ENCODE results near the gene TPP2. TPM values are rescaled to one million over a fixed set of nuclear protein-coding genes. Genes with fewer than 3 reads are reported as not detected.

Gene TPP2
- total RNA-seq, 2 experiments from 2014 or later: 78.0 to 87.1 TPM

- H3K36me3 Mint-ChIP-seq: peaks cover 12% of the 10 kb centered on the region
- ATAC-seq (ENCODE audit: low read depth) (no peak), DNase-seq (no peak)
- H3K27me3 Mint-ChIP-seq: no peaks in the 10 kb centered on the region
- H3K27ac Mint-ChIP-seq: no peak overlapping the region
- H3K4me1 Mint-ChIP-seq: peaks cover 2% of the 10 kb centered on the region
- POLR2A ChIA-PET: no interaction called here
- no peak overlapping the region for H3K4me3 Mint-ChIP-seq
- H3K9me3 Mint-ChIP-seq: no peaks in the 10 kb centered on the region
Measured at GRCh38 chr13:102645701-102646100, 48.9 kb downstream of the TPP2 start.

GRCh38 chr13:102648046-102648445 lies 51.3 kb downstream of the TPP2 start:
- POLR2A ChIA-PET: no interaction called here

GRCh38 chr13:102650444-102650843 lies 53.7 kb downstream of the TPP2 start:
- DNase-seq (no peak), ATAC-seq (ENCODE audit: low read depth) (no peak)
- POLR2A ChIA-PET: interaction anchor here (1.5 kb wide), 1 partner anchor 54 kb away, joined by 3 read pairs; the partner anchor contains the start of gene TPP2
- no peaks in the 10 kb centered on the region for H3K9me3 Mint-ChIP-seq
- H3K4me1 Mint-ChIP-seq: peaks cover 2% of the 10 kb centered on the region
- no peak overlapping the region for H3K4me3 Mint-ChIP-seq
- H3K27ac Mint-ChIP-seq: no peak overlapping the region
- peaks cover 18% of the 10 kb centered on the region for H3K36me3 Mint-ChIP-seq
- H3K27me3 Mint-ChIP-seq: no peaks in the 10 kb centered on the region

More at GRCh38 chr13:102648046-102648445, 51.3 kb downstream of the TPP2 start:
- Mint-ChIP-seq H3K4me1 (peaks cover 2% of the 10 kb centered on the region), H3K9me3 (no peaks in the 10 kb centered on the region), H3K27me3 (no peaks in the 10 kb centered on the region), H3K4me3 (no peak overlapping the region), H3K27ac (peak overlapping the region; percentile 39), H3K36me3 (peaks cover 19% of the 10 kb centered on the region)
- ATAC-seq (ENCODE audit: low read depth) (no peak), DNase-seq (no peak)

GRCh38 chr13:102651392-102651791 lies 54.6 kb downstream of the TPP2 start:
- POLR2A ChIA-PET: no interaction called here

GRCh38 chr13:102651892-102652291 lies 55.1 kb downstream of the TPP2 start:
- Mint-ChIP-seq H3K4me1 (peaks cover 3% of the 10 kb centered on the region), H3K9me3 (no peaks in the 10 kb centered on the region), H3K4me3 (no peak overlapping the region), H3K36me3 (peaks cover 16% of the 10 kb centered on the region), H3K27me3 (no peaks in the 10 kb centered on the region), H3K27ac (no peak overlapping the region)
- ATAC-seq (ENCODE audit: low read depth): no peak
- POLR2A ChIA-PET: no interaction called here
- DNase-seq: no peak

More at GRCh38 chr13:102651392-102651791, 54.6 kb downstream of the TPP2 start:
- no peak overlapping the region for H3K4me3 Mint-ChIP-seq
- peaks cover 16% of the 10 kb centered on the region for H3K36me3 Mint-ChIP-seq
- no peak for DNase-seq
- peaks cover 2% of the 10 kb centered on the region for H3K4me1 Mint-ChIP-seq
- H3K27ac Mint-ChIP-seq: no peak overlapping the region
- no peak for ATAC-seq (ENCODE audit: low read depth)
- no peaks in the 10 kb centered on the region for H3K9me3 Mint-ChIP-seq
- no peaks in the 10 kb centered on the region for H3K27me3 Mint-ChIP-seq

GRCh38 chr13:102654756-102655155 lies 58.0 kb downstream of the TPP2 start:
- Mint-ChIP-seq H3K36me3 (peaks cover 28% of the 10 kb centered on the region), H3K27ac (no peak overlapping the region), H3K9me3 (no peaks in the 10 kb centered on the region), H3K27me3 (no peaks in the 10 kb centered on the region), H3K4me1 (peaks cover 1% of the 10 kb centered on the region), H3K4me3 (no peak overlapping the region)
- POLR2A ChIA-PET: no interaction called here
- DNase-seq (no peak), ATAC-seq (ENCODE audit: low read depth) (no peak)

- peaks cover 35% of the 10 kb centered on the region for H3K36me3 Mint-ChIP-seq
- ATAC-seq (ENCODE audit: low read depth) (no peak), DNase-seq (no peak)
- POLR2A ChIA-PET: no interaction called here
- no peak overlapping the region for H3K4me3 Mint-ChIP-seq
- H3K9me3 Mint-ChIP-seq: no peaks in the 10 kb centered on the region
- H3K4me1 Mint-ChIP-seq: peaks cover 3% of the 10 kb centered on the region
- no peaks in the 10 kb centered on the region for H3K27me3 Mint-ChIP-seq
- no peak overlapping the region for H3K27ac Mint-ChIP-seq
Measured at GRCh38 chr13:102657630-102658029, 60.8 kb downstream of the TPP2 start.

- H3K36me3 Mint-ChIP-seq: peaks cover 35% of the 10 kb centered on the region
- H3K27me3 Mint-ChIP-seq: no peaks in the 10 kb centered on the region
- ATAC-seq (ENCODE audit: low read depth) (no peak), DNase-seq (no peak)
- peaks cover 3% of the 10 kb centered on the region for H3K4me1 Mint-ChIP-seq
- no peak overlapping the region for H3K27ac Mint-ChIP-seq
- POLR2A ChIA-PET: interaction anchor here (0.9 kb wide), 1 partner anchor 62 kb away, joined by 3 read pairs; the partner anchor contains the start of gene TPP2
- H3K4me3 Mint-ChIP-seq: no peak overlapping the region
- H3K9me3 Mint-ChIP-seq: no peaks in the 10 kb centered on the region
Measured at GRCh38 chr13:102658660-102659059, 61.9 kb downstream of the TPP2 start.

GRCh38 chr13:102659168-102659713 lies 62.5 kb downstream of the TPP2 start:
- peaks cover 39% of the 10 kb centered on the region for H3K36me3 Mint-ChIP-seq
- DNase-seq: no peak
- POLR2A ChIA-PET: interaction anchor here (0.9 kb wide), 1 partner anchor 67 kb away, joined by 3 read pairs; no protein-coding TSS in a partner anchor

GRCh38 chr13:102667023-102667422 lies 70.2 kb downstream of the TPP2 start:
- peaks cover 11% of the 10 kb centered on the region for H3K9me3 Mint-ChIP-seq
- H3K4me3 Mint-ChIP-seq: no peak overlapping the region
- H3K27ac Mint-ChIP-seq: no peak overlapping the region
- peaks cover 1% of the 10 kb centered on the region for H3K4me1 Mint-ChIP-seq
- DNase-seq (no peak), ATAC-seq (ENCODE audit: low read depth) (no peak)
- POLR2A ChIA-PET: no interaction called here
- no peaks in the 10 kb centered on the region for H3K27me3 Mint-ChIP-seq
- H3K36me3 Mint-ChIP-seq: peaks cover 65% of the 10 kb centered on the region

More at GRCh38 chr13:102659168-102659713, 62.5 kb downstream of the TPP2 start:
- Mint-ChIP-seq H3K4me1 (peaks cover 3% of the 10 kb centered on the region), H3K27ac (no peak overlapping the region), H3K9me3 (no peaks in the 10 kb centered on the region), H3K27me3 (no peaks in the 10 kb centered on the region), H3K4me3 (no peak overlapping the region)
- no peak for ATAC-seq (ENCODE audit: low read depth)

GRCh38 chr13:102667911-102668310 lies 71.1 kb downstream of the TPP2 start:
- Mint-ChIP-seq H3K27me3 (no peaks in the 10 kb centered on the region), H3K9me3 (peaks cover 11% of the 10 kb centered on the region), H3K4me1 (no peaks in the 10 kb centered on the region), H3K4me3 (no peak overlapping the region), H3K36me3 (peaks cover 63% of the 10 kb centered on the region), H3K27ac (no peak overlapping the region)
- POLR2A ChIA-PET: no interaction called here
- no peak for DNase-seq
- ATAC-seq (ENCODE audit: low read depth): no peak

- no peak overlapping the region for H3K4me3 Mint-ChIP-seq
- DNase-seq (no peak), ATAC-seq (ENCODE audit: low read depth) (no peak)
- H3K36me3 Mint-ChIP-seq: peaks cover 54% of the 10 kb centered on the region
- POLR2A ChIA-PET: no interaction called here
- H3K27ac Mint-ChIP-seq: no peak overlapping the region
- H3K4me1 Mint-ChIP-seq: no peaks in the 10 kb centered on the region
- peaks cover 11% of the 10 kb centered on the region for H3K9me3 Mint-ChIP-seq
- H3K27me3 Mint-ChIP-seq: no peaks in the 10 kb centered on the region
Measured at GRCh38 chr13:102670130-102670529, 73.3 kb downstream of the TPP2 start.

GRCh38 chr13:102675115-102675514 lies 78.3 kb downstream of the TPP2 start:
- DNase-seq: no peak

GRCh38 chr13:102677122-102677521 lies 80.3 kb downstream of the TPP2 start:
- Mint-ChIP-seq H3K27me3 (no peaks in the 10 kb centered on the region), H3K9me3 (no peaks in the 10 kb centered on the region), H3K4me1 (peaks cover 17% of the 10 kb centered on the region), H3K36me3 (peaks cover 24% of the 10 kb centered on the region), H3K27ac (no peak overlapping the region), H3K4me3 (no peak overlapping the region)
- no peak for DNase-seq
- ATAC-seq (ENCODE audit: low read depth): no peak
- POLR2A ChIA-PET: no interaction called here

More at GRCh38 chr13:102675115-102675514, 78.3 kb downstream of the TPP2 start:
- Mint-ChIP-seq H3K27ac (no peak overlapping the region), H3K27me3 (no peaks in the 10 kb centered on the region), H3K4me3 (no peak overlapping the region), H3K36me3 (peaks cover 26% of the 10 kb centered on the region), H3K4me1 (peaks cover 5% of the 10 kb centered on the region), H3K9me3 (no peaks in the 10 kb centered on the region)
- POLR2A ChIA-PET: no interaction called here
- no peak for ATAC-seq (ENCODE audit: low read depth)
